ENCODE data around the gene SETD3.
"Not testable (repeated sequence)": the region's sequence is repeated elsewhere in the genome, so short reads cannot be mapped to it uniquely, and the experiment has no call there.

The SETD3 gene

DNA sequence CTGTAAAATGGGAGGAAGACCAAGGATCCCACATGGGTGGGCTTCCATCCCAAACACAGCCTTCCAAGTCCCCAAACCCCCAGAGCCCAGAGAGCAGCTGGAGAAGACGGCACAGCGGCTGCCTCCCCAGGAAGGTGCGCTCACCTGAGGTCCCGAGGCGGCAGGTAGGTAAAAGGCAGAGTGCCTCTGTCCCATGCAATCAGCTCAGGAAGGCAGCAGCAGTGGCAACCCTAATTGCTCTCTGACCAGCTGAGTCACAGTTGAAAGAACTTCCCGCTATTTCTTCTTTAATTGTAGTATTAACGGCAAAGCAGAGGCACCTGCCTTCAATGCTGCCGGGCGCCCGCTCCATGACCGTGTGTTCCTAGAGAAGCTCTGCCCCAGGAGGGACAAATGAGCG is 117.6 kb downstream of the SETD3 start:
- DNase-seq (ENCODE audit: low read depth in 1 of 2, low spot score in 1 of 2): no peak

GRCh38 chr14:99361596-99362215 is 119.0 kb downstream of the SETD3 start:
- no peak for DNase-seq (ENCODE audit: low read depth in 1 of 2, low spot score in 1 of 2)

DNA sequence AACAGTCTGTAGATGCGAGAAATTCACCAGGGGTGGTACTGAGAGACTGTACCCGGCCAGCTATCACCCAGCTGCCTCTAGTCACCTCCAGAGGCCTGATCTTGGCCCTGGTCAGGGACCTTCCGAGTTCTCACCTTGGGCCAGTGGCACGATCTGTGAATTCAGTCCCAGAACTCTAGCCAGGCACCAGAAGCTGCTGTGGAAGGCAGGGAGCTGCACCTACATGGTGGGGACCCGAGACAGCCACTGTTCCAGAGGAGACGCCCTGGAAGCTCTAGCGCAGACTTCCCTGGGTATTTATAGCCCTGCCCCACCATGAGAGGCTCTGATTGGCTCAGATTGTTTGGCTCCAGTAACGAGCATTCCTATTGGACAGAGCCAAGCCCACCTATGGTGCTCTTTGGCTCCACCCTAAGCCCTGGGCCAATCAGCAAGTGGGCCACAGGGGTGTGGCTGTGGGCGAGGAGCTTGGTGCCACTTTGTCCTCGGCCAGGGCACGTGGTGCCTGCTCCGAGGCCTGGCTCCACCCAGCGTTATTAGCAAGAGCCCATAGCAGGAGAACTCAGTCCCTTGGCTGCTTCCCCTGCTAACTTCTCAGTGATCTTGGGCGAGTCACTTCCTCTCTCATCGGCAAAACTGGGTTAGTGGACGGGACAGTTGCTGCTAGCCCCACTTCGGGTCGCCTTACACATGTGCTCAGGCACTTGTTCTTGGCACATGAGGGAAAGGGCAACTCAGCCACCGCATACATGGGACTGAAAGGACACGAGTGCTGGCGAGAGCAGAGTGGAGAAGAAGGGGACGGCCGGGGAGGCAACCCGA is 119.7 kb downstream of the SETD3 start:
- no peak for DNase-seq (ENCODE audit: low read depth in 1 of 2, low spot score in 1 of 2)

- DNase-seq (ENCODE audit: low read depth in 1 of 2, low spot score in 1 of 2): no peak
Observed at GRCh38 chr14:99359906-99360305, 120.8 kb downstream of the SETD3 start.

GRCh38 chr14:99357916-99358390 is 122.7 kb downstream of the SETD3 start:
- DNase-seq (ENCODE audit: low read depth in 1 of 2, low spot score in 1 of 2): no peak

DNA sequence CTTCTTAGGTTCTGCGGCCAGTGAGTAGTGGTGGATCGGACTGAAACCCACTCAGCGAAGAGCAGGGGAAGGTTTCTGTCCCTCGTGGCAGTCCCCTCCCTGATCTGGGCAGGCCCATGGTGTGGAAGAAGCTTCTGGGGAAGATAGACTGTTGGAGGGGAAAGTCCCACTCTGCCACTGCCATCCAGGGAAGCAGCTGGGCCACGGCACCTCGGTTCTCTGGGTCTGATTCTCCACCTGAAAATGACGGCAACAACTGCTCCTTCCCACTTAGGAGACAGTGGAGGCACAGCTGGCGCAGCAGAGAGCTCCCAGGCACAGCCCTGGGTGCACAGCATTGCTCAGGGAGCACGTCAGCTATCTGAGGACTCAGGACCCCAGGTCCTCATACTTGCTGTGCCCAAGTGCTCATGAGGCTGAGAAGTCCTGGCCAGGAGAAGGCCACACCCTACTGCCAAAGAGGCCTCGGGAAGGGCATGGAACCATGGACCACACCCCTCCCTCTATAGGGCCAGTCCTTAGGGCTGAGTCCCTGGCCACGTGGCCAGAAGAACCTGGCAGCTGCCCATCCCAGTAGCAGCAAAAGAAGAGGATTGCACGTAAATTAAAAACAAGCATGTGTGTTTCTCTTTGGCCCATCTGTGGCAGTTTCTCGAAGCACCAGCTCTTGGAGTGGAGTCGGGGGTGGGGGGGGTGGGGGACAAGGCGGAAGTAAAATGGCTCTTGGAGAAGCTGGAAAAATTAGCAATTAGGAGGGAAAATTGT is 123.3 kb downstream of the SETD3 start:
- no peak for DNase-seq (ENCODE audit: low read depth in 1 of 2, low spot score in 1 of 2)

- DNase-seq (ENCODE audit: low read depth in 1 of 2, low spot score in 1 of 2): no peak
Observed at GRCh38 chr14:99356031-99356608, 124.5 kb downstream of the SETD3 start.

GRCh38 chr14:99354166-99354875 is 126.3 kb downstream of the SETD3 start:
- DNase-seq (ENCODE audit: low read depth in 1 of 2, low spot score in 1 of 2): no peak

DNA sequence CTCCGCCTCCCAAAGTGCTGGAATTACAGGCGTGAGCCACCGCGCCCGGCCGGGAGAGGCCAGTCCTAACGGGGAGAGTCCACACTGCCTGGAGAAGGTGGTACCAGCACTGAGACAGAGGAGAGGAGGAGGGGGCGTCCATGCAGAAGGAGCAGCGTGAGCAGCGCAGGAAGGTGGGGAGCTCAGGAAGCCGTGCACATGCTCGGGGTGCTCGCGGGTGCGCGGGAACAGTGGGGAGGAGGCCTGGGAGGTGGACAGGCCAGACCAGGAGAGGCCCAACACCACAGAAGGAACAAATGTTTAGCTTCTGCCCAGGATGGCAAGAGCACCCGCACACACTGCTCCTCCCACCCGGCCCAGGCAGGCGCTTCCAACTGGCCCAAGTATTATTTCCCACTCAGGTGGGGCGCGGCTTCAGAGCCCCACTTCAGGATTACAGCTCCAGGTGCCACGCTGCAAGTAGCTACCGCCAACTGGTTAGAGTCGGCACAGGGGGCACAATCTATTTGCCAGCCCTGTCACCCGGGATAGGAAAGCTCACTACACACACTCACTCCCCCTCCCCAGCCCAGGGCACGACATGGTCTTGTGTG is 127.9 kb downstream of the SETD3 start:
- no peak for DNase-seq (ENCODE audit: low read depth in 1 of 2, low spot score in 1 of 2)

DNA sequence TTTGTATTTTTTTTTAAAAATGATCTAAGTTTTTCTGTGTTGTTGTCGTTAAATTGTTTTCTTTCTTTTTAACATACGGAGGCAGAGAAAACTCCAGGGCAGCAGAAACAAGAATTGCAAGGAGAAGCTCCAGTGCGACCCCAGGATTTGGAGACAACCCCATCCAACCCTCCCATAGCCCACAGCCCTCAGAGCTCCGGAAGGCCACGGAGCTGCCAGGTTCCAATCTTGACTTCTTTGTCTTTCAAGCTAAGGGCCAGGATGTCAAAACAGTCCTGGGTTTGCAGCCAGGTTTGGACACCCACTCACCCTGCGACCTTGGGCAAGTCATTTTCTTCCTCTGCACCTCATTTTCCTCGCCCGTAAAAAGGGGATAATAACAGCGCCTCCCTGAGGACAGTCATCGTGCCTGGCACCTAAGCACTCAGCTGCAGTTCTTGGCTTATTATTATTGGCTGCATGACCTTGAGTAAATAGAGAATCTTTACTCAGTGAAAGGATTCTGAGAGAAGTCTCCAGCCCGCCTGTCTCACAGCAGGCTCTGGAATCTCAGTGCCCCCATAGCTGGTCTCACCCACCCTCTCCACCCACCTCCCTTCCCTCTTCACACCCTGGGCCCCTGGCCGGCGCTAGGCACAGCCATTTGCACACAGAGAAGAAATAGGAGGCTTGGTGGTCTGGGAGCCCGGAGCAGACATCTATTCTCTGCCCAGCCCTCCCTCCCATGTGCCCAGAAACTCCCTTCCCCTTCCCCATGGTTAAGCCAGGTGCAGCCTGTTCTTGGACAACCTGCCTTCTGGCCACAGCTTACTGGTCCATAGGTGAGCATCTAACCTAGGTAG is 129.3 kb downstream of the SETD3 start:
- DNase-seq (ENCODE audit: low read depth in 1 of 2, low spot score in 1 of 2): no peak

DNA sequence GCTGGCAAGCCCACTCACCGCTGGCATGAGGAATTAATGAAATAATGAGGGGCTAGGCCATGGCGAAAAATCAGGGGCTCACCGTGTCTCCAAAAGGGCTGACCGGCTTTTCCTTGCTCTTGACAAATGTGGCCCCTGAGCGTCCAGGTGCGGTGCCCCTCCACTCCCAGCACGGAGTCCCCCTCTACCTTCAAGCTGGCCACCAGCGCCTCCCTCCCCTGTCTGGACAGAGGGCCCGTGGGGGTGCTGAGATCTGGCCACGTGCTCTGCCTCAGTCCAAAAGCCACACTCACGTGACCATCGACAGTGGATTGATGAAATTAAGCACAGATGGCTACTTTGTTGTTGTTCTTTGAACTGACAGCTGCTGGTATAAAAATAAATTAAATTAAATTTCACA is 129.9 kb downstream of the SETD3 start:
- DNase-seq (ENCODE audit: low read depth in 1 of 2, low spot score in 1 of 2): no peak

DNA sequence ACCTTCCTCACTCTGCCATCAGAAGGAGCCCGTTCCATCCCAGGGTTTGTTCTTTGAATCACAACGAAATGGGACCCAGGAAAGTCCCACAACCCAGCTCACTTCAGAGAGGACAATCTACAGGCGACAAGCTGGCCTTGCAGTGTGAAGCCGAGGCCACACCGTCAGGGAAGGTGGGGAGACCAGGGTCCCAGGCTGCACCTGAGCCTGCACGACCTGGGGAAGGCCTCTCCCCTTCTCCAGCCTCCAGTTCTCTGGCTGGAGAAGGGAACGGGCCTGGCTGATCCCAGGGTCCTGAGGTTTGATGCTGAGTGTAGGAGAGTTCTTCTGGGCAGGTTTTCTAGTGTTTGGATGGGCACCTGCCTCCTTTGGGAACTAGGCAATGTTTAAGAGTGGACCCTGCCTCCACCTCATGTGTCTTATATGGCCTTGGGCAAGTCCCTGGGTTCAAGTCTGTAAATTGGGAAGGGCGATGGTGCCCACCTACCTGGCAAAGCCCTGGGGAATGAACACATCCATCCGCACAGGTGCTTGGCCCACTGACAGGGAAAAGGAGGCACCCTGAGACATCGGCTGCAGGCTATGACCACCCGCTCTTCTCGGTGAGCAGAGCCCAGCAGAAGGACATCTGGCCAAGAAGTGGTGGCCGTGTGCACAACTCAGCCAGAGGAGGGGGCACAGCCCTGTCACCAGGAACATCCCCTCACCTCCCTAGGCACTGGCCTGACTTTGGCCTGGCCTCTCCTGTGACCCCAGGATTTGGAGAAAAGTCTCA is 130.8 kb downstream of the SETD3 start:
- no peak for DNase-seq (ENCODE audit: low read depth in 1 of 2, low spot score in 1 of 2)

GRCh38 chr14:99348816-99349614 is 131.6 kb downstream of the SETD3 start:
- DNase-seq (ENCODE audit: low read depth in 1 of 2, low spot score in 1 of 2): no peak

DNA sequence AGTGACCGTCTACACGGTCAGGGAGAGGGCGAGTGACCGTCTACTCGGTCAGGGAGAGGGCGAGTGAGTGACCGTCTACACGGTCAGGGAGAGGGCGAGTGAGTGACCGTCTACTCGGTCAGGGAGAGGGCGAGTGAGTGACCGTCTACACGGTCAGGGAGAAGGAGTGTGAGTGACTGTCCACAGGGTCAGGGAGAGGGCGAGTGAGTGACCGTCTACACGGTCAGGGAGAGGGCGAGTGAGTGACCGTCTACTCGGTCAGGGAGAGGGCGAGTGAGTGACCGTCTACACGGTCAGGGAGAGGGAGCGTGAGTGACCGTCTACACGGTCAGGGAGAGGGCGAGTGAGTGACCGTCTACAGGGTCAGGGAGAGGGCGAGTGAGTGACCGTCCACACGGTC is 132.4 kb downstream of the SETD3 start:
- not testable (repeated sequence) for DNase-seq (ENCODE audit: low read depth in 1 of 2, low spot score in 1 of 2)
